Kidney epithelial cell (primary cell): ENCODE data around the gene SPRYD4. TPM values are rescaled to one million over a fixed set of nuclear protein-coding genes. Genes with fewer than 3 reads are reported as not detected.

Experiments used
- DNase-seq: peaks from one replicate; pipeline ENCODE4 v3.0.0-alpha.2; 2010; ENCODE audit warnings: low read depth
- H3K27me3 ChIP-seq: 2 replicates; pipeline ENCODE4 v1.6.0; 2011; ENCODE audit warnings: low read length; ENCODE audit not compliant: control insufficient read depth, insufficient read depth
- H3K36me3 ChIP-seq: 2 replicates; pipeline ENCODE4 v1.5.1; 2011; ENCODE audit warnings: low read length; ENCODE audit not compliant: control insufficient read depth, insufficient read depth
- H3K4me3 ChIP-seq: 2 replicates; pipeline ENCODE4 v1.5.1; 2011; ENCODE audit warnings: low read depth, mild to moderate bottlenecking, control low read depth, low read length
- total RNA-seq: library from RNA; depleted of rRNA; stranded (reverse); fragments of >200 nt; gene quantifications from 2 replicates; pipeline ENCODE4 v1.2.3, GENCODE V29; 2015
- TF ChIP-seq, protein P1 (sequence below): IDR thresholded peaks from 2 replicates; pipeline ENCODE4 v1.5.1; 2011; ENCODE audit warnings: mild to moderate bottlenecking, moderate library complexity, low read length, control low read depth, inconsistent platforms; ENCODE audit not compliant: insufficient read depth, poor library complexity, severe bottlenecking

Gene SPRYD4
- total RNA-seq, 1 donor from 2014 or later = 1.1 TPM

DNA sequence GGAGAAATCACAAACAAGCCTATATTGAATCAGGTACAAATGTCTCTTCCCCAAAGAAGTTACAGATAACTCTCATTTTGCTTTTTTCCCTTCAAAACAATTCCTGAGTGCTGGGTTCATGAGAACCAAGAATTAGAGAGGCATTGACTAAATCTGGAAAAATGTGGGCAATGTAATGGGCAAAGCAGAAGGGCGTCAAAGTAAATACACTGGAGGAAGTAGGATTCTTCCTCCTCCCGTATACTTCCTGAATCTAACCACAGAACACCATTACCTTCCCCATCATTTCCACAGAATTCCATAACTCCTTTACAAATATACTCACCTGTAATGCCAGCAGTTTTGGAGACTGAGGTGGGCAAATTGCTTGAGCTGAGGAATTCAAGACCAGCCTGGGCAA, 50.2 kb downstream of the SPRYD4 start:
- TF ChIP-seq, protein P1, sequence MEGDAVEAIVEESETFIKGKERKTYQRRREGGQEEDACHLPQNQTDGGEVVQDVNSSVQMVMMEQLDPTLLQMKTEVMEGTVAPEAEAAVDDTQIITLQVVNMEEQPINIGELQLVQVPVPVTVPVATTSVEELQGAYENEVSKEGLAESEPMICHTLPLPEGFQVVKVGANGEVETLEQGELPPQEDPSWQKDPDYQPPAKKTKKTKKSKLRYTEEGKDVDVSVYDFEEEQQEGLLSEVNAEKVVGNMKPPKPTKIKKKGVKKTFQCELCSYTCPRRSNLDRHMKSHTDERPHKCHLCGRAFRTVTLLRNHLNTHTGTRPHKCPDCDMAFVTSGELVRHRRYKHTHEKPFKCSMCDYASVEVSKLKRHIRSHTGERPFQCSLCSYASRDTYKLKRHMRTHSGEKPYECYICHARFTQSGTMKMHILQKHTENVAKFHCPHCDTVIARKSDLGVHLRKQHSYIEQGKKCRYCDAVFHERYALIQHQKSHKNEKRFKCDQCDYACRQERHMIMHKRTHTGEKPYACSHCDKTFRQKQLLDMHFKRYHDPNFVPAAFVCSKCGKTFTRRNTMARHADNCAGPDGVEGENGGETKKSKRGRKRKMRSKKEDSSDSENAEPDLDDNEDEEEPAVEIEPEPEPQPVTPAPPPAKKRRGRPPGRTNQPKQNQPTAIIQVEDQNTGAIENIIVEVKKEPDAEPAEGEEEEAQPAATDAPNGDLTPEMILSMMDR = no peak
- Histone ChIP-seq H3K4me3 (no peak overlapping the region), H3K36me3 (no peaks in the 10 kb centered on the region), H3K27me3 (no peaks in the 10 kb centered on the region)
- peak; percentile 39 for DNase-seq

DNA sequence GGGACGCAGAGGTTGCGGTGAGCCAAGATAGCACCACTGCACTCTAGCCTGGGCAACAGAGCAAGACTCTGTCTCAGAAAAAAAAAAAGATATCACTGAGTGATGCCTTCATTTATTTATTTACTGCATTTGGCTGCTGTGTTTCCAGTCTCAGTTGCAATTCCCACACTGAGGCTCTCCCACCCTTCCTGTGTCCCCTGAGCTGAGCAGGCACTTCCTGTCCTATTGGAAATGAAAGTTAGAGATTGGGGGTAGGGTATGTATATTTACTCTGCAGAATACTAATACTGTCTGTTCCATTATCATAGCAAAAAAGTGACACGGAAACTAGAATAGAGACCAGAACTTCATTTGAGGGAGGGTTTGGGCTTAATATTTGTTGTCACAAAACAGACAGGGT, 51.7 kb downstream of the SPRYD4 start:
- Histone ChIP-seq H3K4me3 (no peak overlapping the region), H3K27me3 (no peaks in the 10 kb centered on the region), H3K36me3 (no peaks in the 10 kb centered on the region)
- no peak for DNase-seq
- TF ChIP-seq, protein P1 = no peak

DNA sequence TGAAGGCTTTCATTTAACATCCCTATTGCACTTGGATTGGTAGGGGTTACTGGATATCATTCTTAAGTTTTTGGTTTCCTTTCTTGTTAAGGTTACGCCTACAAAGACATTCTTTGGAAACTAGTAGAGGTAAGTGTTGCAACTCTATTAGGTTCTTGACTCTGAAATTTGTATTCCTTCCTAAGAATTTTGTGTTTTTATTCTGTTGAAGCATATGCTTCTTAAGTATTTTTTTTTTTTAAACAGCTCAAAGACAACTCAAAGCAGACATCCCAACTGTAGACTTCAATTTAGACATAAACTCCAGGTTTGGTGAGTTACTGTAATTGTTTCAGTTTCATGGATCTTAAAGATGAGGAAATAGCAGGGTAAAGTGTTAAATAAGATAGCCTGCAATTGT, 52.1 kb downstream of the SPRYD4 start:
- H3K4me3 ChIP-seq = no peak overlapping the region
- TF ChIP-seq, protein P1 = no peak
- no peaks in the 10 kb centered on the region for H3K36me3 ChIP-seq
- H3K27me3 ChIP-seq = no peaks in the 10 kb centered on the region
- DNase-seq = no peak

DNA sequence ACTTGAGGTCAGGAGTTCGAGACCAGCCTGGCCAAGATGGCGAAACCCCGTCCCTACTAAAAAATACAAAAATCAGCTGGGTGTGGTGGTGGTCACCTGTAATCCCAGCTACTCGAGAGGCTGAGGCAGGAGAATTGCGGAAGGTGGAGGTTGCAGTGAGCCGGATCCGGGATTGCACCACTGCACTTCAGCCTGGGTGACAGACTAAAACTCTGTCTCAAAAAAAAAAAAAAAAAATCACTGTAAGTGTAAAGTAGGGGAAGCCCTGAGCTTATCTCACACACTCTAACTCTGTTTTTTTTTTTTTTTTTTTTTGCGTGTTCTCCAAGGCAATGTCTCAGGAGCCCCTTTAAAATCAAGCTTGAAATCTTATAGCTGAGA, 52.8 kb downstream of the SPRYD4 start:
- no peak for DNase-seq
- no peaks in the 10 kb centered on the region for H3K27me3 ChIP-seq
- H3K4me3 ChIP-seq = peak overlapping the region; percentile 65
- TF ChIP-seq, protein P1 = no peak
- H3K36me3 ChIP-seq = no peaks in the 10 kb centered on the region

DNA sequence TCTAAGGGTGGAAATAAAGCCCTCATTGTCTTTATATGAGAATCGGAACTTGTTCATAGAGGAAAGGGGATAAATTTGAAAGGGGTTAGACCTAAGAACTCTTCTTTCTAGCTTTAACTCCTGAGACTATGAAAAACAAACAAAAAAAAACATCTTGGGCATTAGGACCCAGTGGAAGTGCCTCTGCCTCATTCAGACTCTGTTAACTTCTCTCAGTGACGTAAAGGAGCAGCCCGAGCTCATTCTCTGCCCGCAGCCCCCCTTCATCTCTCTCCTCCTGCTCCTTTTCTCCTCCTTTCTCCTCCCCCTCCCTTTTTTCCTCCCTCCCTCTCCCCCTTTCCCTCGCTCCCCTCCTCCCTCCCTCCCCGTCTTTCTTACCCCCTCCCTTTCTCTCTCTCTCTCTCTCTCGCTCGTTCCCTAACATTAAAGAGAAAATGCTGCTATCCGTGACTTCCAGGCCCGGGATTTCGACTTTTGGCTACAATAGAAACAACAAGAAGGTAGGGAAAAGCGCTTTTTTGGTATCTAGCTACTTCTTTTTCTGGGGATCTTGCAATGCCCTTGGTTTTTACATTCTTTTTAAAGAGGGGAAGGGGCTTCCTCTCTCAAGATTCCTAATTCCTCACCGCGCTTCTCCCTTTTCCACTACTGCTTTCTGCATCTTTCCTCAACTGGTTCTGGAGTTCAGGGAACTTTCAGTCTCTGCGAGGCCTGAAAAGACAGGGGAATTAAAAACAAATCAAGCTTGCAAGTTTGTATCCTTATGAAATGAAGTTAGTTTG, 53.4 kb downstream of the SPRYD4 start, which contains the start of gene RBMS2:
Gene RBMS2, plus strand, starts transcription at position 231 of the 782 bp plus-strand sequence. Its CDS starts 204 bp downstream, at position 435.
- Histone ChIP-seq H3K4me3 (peak within 1 kb of the TSS; percentile 65), H3K27me3 (no peaks in the 10 kb centered on the region), H3K36me3 (no peaks in the 10 kb centered on the region)
- peak; percentile 77 for DNase-seq
- TF ChIP-seq, protein P1 = no peak
